Ascending aorta (tissue), 2 donors: ENCODE measurements around the gene RUNX2. TPM values are rescaled to one million over a fixed set of nuclear protein-coding genes. Genes with fewer than 3 reads are reported as not detected.

Experiments
- DNase-seq, 2 donors: peaks; one replicate each; pipeline ENCODE4 v3.0.0-alpha.2; 2019; ENCODE audit warnings: low spot score in 2 of 2
- H3K27ac ChIP-seq, 2 donors: fragments of 200-600 bp; sonication (generic); one replicate each; pipeline ENCODE4 v1.5.1; 2016 to 2017; ENCODE audit warnings: mild to moderate bottlenecking in 1 of 2
- H3K27me3 ChIP-seq: fragments of 200-600 bp; sonication (generic); one replicate; pipeline ENCODE4 v1.5.1; 2017
- H3K36me3 ChIP-seq, 2 donors: fragments of 200-600 bp; sonication (generic); one replicate each; pipeline ENCODE4 v1.5.1; 2016
- H3K4me1 ChIP-seq, 2 donors: fragments of 200-600 bp; sonication (generic); one replicate each; pipeline ENCODE4 v1.5.1; 2016 to 2017; ENCODE audit warnings: mild to moderate bottlenecking in 1 of 2
- H3K4me3 ChIP-seq, 2 donors: fragments of 200-600 bp; sonication (generic); one replicate each; pipeline ENCODE4 v1.5.1; 2016 to 2017; ENCODE audit warnings: mild to moderate bottlenecking in 1 of 2
- H3K9me3 ChIP-seq, 2 donors: fragments of 200-600 bp; sonication (generic); one replicate each; pipeline ENCODE4 v1.5.1; 2016
- CTCF ChIP-seq, 3 experiments: fragments of 200-600 bp in 2 of 3; fragments of 450-650 bp in 1 of 3; sonication (generic) in 2 of 3; IDR thresholded peaks; one replicate each; pipeline ENCODE4 v1.5.1; 2016 to 2019; ENCODE audit warnings: antibody characterized with exemption in 3 of 3, mild to moderate bottlenecking in 1 of 3, moderate library complexity in 1 of 3
- intact Hi-C: fragments of 100-400 bp; cut with DNase I; formaldehyde crosslinking; loops from one replicate; pipeline ENCODE4 v1.15.1; 2023
- total RNA-seq: library from RNA; depleted of rRNA; stranded (reverse); fragments of >200 nt; gene quantifications from one replicate; pipeline ENCODE4 v1.1.0, GENCODE V29; 2016

The RUNX2 gene
- total RNA-seq, 1 donor from 2014 or later, result 0.21 TPM

GRCh38 chr6:45450831-45451230 lies 122.7 kb downstream of the RUNX2 start:
- Histone ChIP-seq H3K36me3 (no peaks in the 10 kb centered on the region), H3K9me3 (no peaks in the 10 kb centered on the region), H3K27me3 (no peaks in the 10 kb centered on the region), H3K27ac (no peak overlapping the region), H3K4me3 (no peak overlapping the region), H3K4me1 (peaks cover 0 to 7% of the 10 kb centered on the region in 2 donors)
- DNase-seq, result no peak
- TF ChIP-seq CTCF (IDR thresholded peaks at IDR 0.05), result no peak
- intact Hi-C loops, result no loop called here

GRCh38 chr6:45454008-45454911 lies 126.1 kb downstream of the RUNX2 start:
- TF ChIP-seq CTCF (IDR thresholded peaks at IDR 0.05), result no peak
- intact Hi-C loops, result no loop called here
- H3K27me3 ChIP-seq, result no peaks in the 10 kb centered on the region

GRCh38 chr6:45455408-45455807 lies 127.3 kb downstream of the RUNX2 start:
- TF ChIP-seq CTCF (IDR thresholded peaks at IDR 0.05), result no peak
- Histone ChIP-seq H3K4me3 (no peak overlapping the region), H3K27me3 (no peaks in the 10 kb centered on the region), H3K4me1 (no peaks in the 10 kb centered on the region), H3K9me3 (no peaks in the 10 kb centered on the region), H3K27ac (no peak overlapping the region), H3K36me3 (no peaks in the 10 kb centered on the region)
- intact Hi-C loops, result no loop called here
- DNase-seq, result no peak

More at GRCh38 chr6:45454008-45454911, 126.1 kb downstream of the RUNX2 start:
- no peaks in the 10 kb centered on the region for H3K9me3 ChIP-seq
- DNase-seq, result no peak
- no peak overlapping the region for H3K4me3 ChIP-seq
- no peak overlapping the region for H3K27ac ChIP-seq
- no peaks in the 10 kb centered on the region for H3K36me3 ChIP-seq
- no peaks in the 10 kb centered on the region for H3K4me1 ChIP-seq

- no peak for TF ChIP-seq CTCF (IDR thresholded peaks at IDR 0.05)
- Histone ChIP-seq H3K27me3 (no peaks in the 10 kb centered on the region), H3K9me3 (no peaks in the 10 kb centered on the region), H3K4me1 (no peaks in the 10 kb centered on the region), H3K4me3 (no peak overlapping the region), H3K27ac (no peak overlapping the region), H3K36me3 (no peaks in the 10 kb centered on the region)
- intact Hi-C loops, result no loop called here
- no peak for DNase-seq
These were observed 129.0 kb downstream of the RUNX2 start for GRCh38 chr6:45457141-45457540.

- Histone ChIP-seq H3K9me3 (no peaks in the 10 kb centered on the region), H3K36me3 (no peaks in the 10 kb centered on the region), H3K4me1 (no peaks in the 10 kb centered on the region), H3K4me3 (no peak overlapping the region), H3K27ac (no peak overlapping the region), H3K27me3 (no peaks in the 10 kb centered on the region)
- TF ChIP-seq CTCF (IDR thresholded peaks at IDR 0.05), result no peak
- no peak for DNase-seq
- intact Hi-C loops, result no loop called here
These were observed 130.5 kb downstream of the RUNX2 start for GRCh38 chr6:45458672-45459071.
